Left cardiac atrium (tissue), 4 donors: Measurements from ENCODE around the gene EDRF1. TPM values are rescaled to one million over a fixed set of nuclear protein-coding genes. Genes with fewer than 3 reads are reported as not detected.

Source experiments
- ATAC-seq, 2 donors: fragments of 200-7000 bp; cut with Tn5 transposase; one replicate each; pipeline ENCODE4 v1.9.1; 2020; ENCODE audit warnings: mild to moderate bottlenecking in 2 of 2, moderate library complexity in 2 of 2
- DNase-seq: peaks from one replicate; pipeline ENCODE4 v3.0.0-alpha.2; 2020
- intact Hi-C, 2 donors: fragments of 100-400 bp; cut with DNase I; formaldehyde crosslinking; loops; one replicate each; pipeline versions ENCODE4 v1.14.1 to v1.15.1; 2022 to 2023
- total RNA-seq, 2 donors: library from RNA; stranded (reverse); fragmentation: NEBNext Ultra II Directional; extraction: Animal tissue kit (Norgen Biotek cat#: 25700); gene quantifications; one replicate each; pipeline ENCODE4 v1.2.1, GENCODE V29; 2021
- donor health status: DM: no; HTN: yes; CAD: no.
- donor health status: DM: no; HTN: yes; CAD: no; lungs with severe emphysema.
- donor health status: DM: yes; HTN: yes; CAD: no.
- donor health status: Dilated cardiomyopathy.

The EDRF1 gene
- total RNA-seq, 2 donors from 2014 or later = 11.7 to 12.7 TPM

DNA sequence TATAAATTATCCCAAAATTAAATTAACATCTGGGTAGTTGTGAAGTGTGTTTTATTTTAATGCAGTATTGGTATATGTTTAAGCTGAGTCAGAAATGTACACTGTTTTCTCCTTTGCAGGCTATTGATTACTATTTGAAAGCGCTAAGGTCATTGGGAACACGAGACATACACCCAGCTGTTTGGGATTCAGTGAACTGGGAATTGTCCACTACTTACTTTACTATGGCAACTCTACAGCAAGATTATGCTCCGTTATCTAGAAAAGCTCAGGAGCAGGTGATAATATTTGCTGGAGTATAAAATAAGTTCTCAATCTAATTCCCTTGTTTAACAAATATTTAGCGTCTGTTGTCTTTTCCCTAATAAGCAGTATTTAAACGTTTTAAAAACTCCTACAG is 27.9 kb downstream of the EDRF1 start:
- ATAC-seq = no peak
- intact Hi-C loops = no loop called here
- no peak for DNase-seq

- DNase-seq = no peak
- ATAC-seq = no peak
- intact Hi-C loops = no loop called here
Observed at GRCh38 chr10:125756196-125756595, 36.7 kb downstream of the EDRF1 start.

DNA sequence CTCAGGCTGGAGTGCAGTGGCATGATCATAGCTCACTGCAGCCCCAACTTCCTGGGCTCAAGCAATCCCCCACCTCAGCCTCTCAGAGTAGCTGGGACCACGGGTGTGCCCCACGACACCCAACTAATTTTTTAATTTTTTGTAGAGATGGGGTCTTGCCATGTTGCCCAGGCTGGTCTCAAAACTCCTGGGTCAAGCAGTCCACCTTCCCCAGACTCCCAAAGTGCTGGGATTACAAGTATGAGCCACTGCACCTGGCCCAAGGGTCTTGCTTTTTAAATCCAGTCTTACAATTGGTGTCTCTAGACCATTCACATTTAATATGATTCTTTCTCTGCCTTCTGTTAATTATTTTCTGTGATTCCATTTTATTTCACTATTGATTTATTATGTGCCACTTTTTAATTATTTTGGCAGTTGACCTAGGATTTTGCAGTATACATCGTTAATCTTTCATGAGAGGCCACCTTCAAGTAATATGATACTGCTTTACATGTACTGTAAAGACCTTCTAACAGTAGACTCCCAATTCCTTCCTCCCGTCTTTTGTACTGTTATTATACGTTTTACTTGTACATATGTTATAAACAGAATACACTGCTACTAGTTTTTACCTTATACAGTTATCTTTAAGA is 37.5 kb downstream of the EDRF1 start:
- no peak for ATAC-seq
- intact Hi-C loops = no loop called here
- DNase-seq = no peak

DNA sequence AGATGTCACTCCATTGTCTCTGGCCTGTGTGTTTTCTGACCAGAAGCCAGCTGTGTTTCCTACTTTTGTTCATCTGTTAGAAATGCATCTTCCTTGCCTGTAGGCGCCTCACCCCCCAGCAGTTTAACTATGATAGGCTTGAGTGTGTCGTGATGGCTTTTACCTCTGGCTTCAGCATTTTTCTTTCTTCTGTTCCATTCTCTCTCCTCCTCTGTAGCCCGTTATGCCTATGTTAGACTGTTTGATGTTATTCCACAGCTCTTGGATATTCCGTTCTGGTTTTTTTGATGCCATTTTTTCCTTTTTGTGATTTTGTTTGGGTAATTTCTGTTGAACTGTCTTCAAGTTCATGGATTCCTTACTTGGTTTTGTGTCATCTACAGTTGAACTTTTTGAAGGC is 38.2 kb downstream of the EDRF1 start:
- ATAC-seq = no peak
- DNase-seq = no peak
- intact Hi-C loops = no loop called here

DNA sequence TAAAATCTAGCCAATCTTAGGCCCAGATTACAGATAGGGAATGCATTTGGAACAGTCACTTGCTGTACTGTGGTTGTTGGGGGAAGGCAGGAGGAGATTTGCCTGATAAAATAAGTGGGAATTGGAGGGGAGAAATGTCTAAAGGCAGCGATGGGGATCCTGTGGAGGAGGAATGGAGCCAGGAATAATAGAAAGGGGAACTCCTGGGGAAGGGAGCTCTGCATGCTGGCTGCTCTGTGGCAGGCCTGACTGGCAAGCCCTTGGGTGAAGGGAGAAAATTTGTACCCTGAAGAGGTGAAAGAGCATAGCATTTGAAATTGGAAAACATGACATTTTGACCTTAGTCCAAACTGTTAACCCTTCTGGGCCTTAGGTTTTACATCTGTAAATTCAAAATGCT is 42.5 kb downstream of the EDRF1 start:
- intact Hi-C loops = no loop called here
- DNase-seq = no peak
- ATAC-seq = no peak

- DNase-seq (no peak), ATAC-seq (no peak)
- intact Hi-C loops = no loop called here
Observed at GRCh38 chr10:125762692-125763648, 43.5 kb downstream of the EDRF1 start.

DNA sequence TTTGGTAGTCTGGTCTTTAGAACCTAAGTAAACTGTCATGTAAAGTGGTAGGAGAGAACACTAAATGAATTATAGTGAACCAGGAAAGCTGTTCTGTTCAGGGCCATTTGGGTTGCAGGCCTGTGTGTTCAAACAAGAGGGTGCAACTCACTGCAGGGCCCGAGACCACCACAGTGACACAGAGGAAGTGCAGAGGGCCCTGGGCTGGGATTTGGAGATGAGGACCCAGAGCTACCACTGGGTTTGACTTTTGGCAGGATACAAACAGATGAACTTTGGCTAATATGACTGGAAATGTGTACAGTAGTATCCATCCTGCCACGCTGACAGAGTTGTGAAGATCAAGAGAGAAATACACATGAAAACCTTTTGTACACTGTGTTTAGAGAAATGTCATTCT is 46.3 kb downstream of the EDRF1 start:
- intact Hi-C loops = no loop called here
- ATAC-seq (no peak), DNase-seq (no peak)

GRCh38 chr10:125766511-125766910 is 47.0 kb downstream of the EDRF1 start:
- intact Hi-C loops = no loop called here

GRCh38 chr10:125768219-125768855 is 48.8 kb downstream of the EDRF1 start:
- ATAC-seq = peak; percentile 73 to 81

More at GRCh38 chr10:125766511-125766910, 47.0 kb downstream of the EDRF1 start:
- DNase-seq (no peak), ATAC-seq (no peak)

DNA sequence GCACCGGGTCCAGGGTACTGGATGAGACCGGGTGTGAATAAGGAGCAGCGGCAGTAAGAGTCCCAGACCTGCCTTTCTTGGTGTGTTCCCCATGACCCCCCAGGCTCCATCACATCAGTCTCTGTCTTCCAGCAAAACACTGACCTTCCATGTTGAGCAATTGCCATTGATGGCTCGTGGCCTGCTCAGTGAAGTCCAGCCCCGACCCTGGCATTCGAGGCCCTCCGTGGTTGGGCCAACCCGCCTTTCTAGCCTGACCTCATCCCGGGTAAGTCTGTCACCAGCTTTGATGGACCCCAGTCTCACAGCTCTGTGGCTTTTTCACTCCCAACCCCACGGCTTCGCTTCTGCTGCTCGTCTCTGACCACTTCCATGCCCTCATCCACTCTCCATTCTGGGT is 49.7 kb downstream of the EDRF1 start:
- ATAC-seq (no peak), DNase-seq (no peak)
- intact Hi-C loops = no loop called here

More at GRCh38 chr10:125768219-125768855, 48.8 kb downstream of the EDRF1 start:
- intact Hi-C loops = no loop called here
- no peak for DNase-seq

GRCh38 chr10:125770844-125771243 is 51.3 kb downstream of the EDRF1 start:
- ATAC-seq (no peak), DNase-seq (no peak)
- intact Hi-C loops = no loop called here

DNA sequence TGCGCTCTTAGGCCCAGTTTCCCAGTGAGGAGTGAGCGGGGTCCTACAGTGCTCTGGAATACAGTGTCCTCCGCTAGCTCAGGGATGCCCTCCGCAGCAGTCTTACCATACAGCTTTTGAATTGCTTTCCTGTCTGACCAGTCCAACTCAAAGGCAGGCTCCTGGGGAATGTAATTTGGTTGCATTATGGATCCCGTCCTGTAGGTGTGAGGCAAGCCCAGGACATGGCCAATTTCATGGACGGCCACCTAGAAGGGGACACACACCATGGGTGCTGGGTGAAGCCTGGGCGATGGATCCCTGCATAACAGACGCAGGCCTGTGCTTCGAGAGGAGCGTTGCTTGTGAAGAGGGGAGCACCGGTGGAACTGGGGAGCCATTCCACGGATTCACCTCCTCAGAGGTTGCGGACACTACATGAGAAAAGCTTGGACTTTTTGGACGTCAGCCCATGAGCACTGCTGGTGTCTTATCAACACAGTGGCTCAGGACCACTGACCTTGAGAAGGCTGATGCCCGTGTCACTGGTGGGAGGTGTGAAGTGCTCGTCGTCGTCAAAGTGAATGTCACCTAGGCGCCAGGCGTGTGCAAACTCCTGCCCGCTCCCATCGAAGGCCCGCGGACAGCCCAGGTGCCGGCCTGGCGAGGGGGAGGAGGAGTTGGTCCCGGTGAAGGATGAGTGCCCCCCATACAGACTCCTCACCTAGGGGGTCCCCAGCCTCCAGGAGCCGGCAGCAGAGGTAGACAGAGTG is 52.8 kb downstream of the EDRF1 start:
- intact Hi-C loops = no loop called here
- no peak for ATAC-seq
- DNase-seq = no peak

- no peak for DNase-seq
- ATAC-seq = no peak
Observed at GRCh38 chr10:125772864-125773180, 53.3 kb downstream of the EDRF1 start.

GRCh38 chr10:125773687-125774543 is 54.4 kb downstream of the EDRF1 start:
- peak in 1 of 2 donors; percentile 18 for ATAC-seq
- no peak for DNase-seq
- intact Hi-C loops = no loop called here

More at GRCh38 chr10:125772864-125773180, 53.3 kb downstream of the EDRF1 start:
- intact Hi-C loops = no loop called here

DNA sequence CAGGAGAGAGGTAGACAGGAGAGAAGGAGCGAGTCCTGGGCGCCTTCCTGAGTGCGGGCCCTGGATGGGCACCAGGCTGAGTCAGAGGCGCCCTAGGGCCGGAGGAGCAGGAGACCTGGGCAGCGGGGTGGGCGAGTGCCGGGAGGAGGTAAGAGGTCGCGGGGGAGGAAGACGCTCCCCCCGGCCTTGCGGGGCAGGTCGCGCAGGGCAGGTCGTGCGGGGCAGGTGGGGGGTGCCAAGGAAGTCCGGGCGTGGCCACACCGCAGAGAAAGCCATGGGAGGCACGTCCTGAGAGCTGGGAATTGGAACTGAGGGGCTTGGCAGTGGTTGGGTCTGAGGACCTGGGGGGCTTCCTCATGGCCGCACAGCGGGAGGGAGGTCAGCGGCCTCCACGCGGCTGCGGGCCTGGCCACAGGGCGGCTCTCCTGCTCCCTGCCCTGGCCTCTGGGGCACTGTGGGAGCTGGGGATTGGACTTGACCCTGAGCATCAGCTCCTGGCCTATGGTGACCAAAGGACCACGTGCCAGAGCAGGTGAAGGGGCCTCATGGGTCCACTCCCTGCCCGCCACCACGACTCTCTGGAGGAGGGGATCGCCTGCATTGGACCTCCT is 55.2 kb downstream of the EDRF1 start:
- DNase-seq (no peak), ATAC-seq (no peak)
- intact Hi-C loops = no loop called here

DNA sequence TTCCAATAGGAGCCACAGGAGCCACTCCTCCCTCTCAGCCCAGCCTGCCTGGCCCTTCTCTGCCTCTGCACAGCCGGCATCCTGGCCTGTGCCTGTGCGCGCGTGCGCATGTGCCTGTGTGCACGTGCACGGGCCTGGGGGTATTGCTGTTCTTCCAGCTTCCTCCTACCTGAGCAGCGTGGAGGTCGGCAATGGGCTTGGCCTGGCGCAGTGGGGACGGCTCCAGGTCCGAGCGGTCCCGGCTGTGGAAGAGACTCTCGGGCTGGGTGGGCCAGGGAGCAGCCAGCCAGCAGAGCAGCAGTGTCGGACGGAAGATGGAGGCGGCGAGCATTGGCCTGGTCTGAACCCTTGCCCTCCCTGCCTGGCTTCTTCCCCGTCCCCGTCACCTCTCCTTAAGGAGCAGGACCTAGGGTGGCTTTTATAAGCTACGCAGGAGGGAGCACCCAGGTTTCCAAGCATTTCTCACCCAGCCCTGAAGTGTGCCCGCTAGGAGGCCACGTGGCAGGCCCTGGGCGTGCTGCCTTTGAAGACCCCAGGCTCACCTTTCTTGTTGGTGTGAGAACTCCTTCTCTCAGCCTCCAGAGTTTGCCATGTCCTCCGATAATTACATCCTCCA is 56.1 kb downstream of the EDRF1 start, which contains the start of gene MMP21:
TSS of gene MMP21 (minus strand) at position 331 of the 616 bp plus-strand sequence. CDS start at position 331, 0 bp downstream.
- DNase-seq = no peak
- intact Hi-C loops = no loop called here
- ATAC-seq = no peak

DNA sequence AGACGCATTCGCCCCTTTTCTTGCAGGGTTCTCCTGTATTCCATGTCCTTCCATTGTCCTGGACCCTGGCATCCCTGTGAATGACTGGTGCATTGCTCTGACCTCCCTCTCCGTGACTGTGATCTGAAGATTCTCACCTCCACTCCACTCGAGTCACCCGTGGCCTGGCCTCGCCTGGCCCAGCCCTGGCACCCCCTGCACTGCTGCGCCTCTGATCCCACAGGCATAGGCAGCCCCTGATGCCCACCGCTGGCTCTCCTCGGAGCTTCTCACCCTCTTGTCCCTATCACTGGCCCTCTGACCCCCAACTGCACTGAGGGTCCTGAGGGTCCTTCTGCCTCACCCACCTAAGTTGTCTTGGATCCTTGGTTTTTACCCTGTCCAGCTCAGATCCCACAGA is 58.3 kb downstream of the EDRF1 start:
- intact Hi-C loops = no loop called here
- DNase-seq = no peak
- ATAC-seq = no peak

- ATAC-seq (no peak), DNase-seq (no peak)
- intact Hi-C loops = no loop called here
Observed at GRCh38 chr10:125778556-125778955, 59.0 kb downstream of the EDRF1 start.
